NB4 (cell line): ENCODE measurements around the gene SMOC2.

Experiments used
- DNase-seq: peaks from one replicate; pipeline ENCODE4 v3.0.0; 2010; ENCODE audit warnings: low read depth
- H3K4me3 ChIP-seq: one replicate; pipeline ENCODE4 v1.5.1; 2011; ENCODE audit warnings: mild to moderate bottlenecking, low read depth, low read length, moderate library complexity
- CTCF ChIP-seq: IDR thresholded peaks from one replicate; pipeline ENCODE4 v1.5.1; 2012; ENCODE audit warnings: low read depth, low read length
- MAX ChIP-seq: IDR thresholded peaks from 2 replicates; pipeline ENCODE4 v1.6.1; 2011; ENCODE audit warnings: low read depth, low read length
- MYC ChIP-seq: IDR thresholded peaks from 2 replicates; pipeline ENCODE4 v1.6.1; 2011; ENCODE audit warnings: low read depth, low read length
- POLR2A ChIP-seq: IDR thresholded peaks from 2 replicates; pipeline ENCODE4 v1.6.1; 2011; ENCODE audit warnings: mild to moderate bottlenecking; ENCODE audit not compliant: insufficient read length; ENCODE audit errors: extremely low read depth

SMOC2 gene

GRCh38 chr6:168574075-168574698, 133.2 kb downstream of the SMOC2 start:
- TF ChIP-seq MYC (no peak), POLR2A (no peak)
- DNase-seq, result no peak
- H3K4me3 ChIP-seq, result no peak overlapping the region

- peak; percentile 8 for DNase-seq
- TF ChIP-seq CTCF (no peak), MAX (no peak), POLR2A (no peak), MYC (no peak)
- H3K4me3 ChIP-seq, result no peak overlapping the region
Observed at GRCh38 chr6:168574699-168575195, 133.8 kb downstream of the SMOC2 start.

GRCh38 chr6:168575346-168576098, 134.5 kb downstream of the SMOC2 start:
- TF ChIP-seq MAX (no peak), MYC (no peak)
- no peak for DNase-seq
- no peak overlapping the region for H3K4me3 ChIP-seq

- no peak overlapping the region for H3K4me3 ChIP-seq
- TF ChIP-seq POLR2A, result no peak
- TF ChIP-seq MAX, result no peak
- no peak for TF ChIP-seq MYC
- no peak for TF ChIP-seq CTCF
- no peak for DNase-seq
Observed at GRCh38 chr6:168576388-168576787, 135.4 kb downstream of the SMOC2 start.

GRCh38 chr6:168577496-168577895, 136.5 kb downstream of the SMOC2 start:
- no peak for DNase-seq
- no peak overlapping the region for H3K4me3 ChIP-seq
- TF ChIP-seq CTCF (no peak), POLR2A (no peak), MYC (no peak), MAX (no peak)

GRCh38 chr6:168578036-168578435, 137.1 kb downstream of the SMOC2 start:
- no peak for DNase-seq
- TF ChIP-seq POLR2A (no peak), MYC (no peak), CTCF (no peak), MAX (no peak)
- no peak overlapping the region for H3K4me3 ChIP-seq
